SHP77 treated with DMSO at 0.1 percent for 48 hours (cell line): ENCODE measurements around the gene RHO.
"Not testable (repeated sequence)": the region's sequence is repeated elsewhere in the genome, so short reads cannot be mapped to it uniquely, and the experiment has no call there.

Experiments used
- DNase-seq: peaks from one replicate; lab custom pipeline; 2025; lab: John Stamatoyannopoulos, UW

Gene RHO

GRCh38 chr3:129543156-129543790, 14.8 kb downstream of the RHO start, which contains the start of gene H1-8:
Gene H1-8 (plus strand): TSS chr3:129543175. CDS start chr3:129543219, 44 bp downstream.
- no peak for DNase-seq

DNA sequence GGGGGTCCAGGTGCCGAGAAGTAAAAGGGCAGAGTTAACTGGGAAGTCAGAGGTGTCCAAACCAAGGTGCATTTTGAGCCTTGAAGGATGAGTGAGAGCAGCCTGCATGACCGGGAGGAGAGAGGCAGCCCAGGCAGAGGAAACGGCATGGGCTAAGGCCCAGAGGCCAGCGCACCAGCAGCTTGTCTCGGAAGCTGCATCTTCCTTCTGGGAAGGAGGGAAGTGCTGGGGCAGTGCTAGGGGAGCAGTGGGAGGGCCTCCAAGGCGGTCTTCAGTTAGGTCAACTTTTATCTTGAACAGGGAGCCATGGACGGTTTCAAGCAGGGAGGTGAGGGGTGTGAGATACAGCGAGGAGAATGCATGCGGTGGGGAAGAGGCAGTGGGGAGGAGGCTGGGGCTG, 15.6 kb downstream of the RHO start:
- no peak for DNase-seq

- DNase-seq: not testable (repeated sequence)
Measured at GRCh38 chr3:129545951-129546350, 17.5 kb downstream of the RHO start.

GRCh38 chr3:129547241-129547640, 18.8 kb downstream of the RHO start:
- DNase-seq: no peak

DNA sequence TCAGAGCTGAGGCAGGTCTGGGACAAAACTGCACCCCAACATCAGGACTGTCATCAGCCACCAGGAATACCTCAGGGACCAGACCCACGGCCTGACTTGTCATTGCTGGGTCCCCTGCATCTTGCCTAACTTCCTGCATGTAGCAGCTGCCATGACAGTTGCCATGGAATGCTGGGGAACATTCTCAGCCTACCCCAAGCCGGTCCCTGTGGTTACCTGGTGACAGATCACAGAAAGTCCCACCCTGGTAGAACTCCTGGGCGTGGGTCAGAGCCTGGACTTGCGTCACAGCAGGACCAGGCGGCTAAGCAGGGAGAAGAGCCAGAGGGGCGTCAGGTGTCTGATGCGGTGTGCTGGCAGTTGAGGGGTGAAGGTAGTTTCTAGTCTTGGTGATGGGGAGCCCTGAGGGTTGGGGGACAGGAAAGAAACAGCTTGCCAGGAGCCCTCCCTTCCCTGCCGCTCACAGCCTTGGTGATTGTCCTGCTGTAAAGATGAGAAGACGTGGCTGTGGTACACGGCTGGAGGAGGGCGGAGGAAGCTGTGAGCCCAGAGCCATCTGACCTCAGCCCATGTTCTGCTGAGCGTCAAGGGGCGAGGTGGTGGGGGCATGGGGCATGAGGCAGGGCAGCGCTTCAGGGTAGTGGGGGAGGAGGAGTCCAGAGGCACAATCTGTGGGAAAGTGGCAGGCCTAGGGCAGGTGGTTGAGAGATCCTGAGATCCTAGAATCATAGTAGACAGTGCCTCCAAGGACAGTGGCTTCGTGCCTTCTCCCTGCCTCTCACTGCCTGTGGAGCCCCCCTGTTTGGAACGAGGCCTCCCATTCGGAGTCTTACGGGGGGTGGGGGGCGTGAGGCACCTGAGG, 19.9 kb downstream of the RHO start:
- no peak for DNase-seq

DNA sequence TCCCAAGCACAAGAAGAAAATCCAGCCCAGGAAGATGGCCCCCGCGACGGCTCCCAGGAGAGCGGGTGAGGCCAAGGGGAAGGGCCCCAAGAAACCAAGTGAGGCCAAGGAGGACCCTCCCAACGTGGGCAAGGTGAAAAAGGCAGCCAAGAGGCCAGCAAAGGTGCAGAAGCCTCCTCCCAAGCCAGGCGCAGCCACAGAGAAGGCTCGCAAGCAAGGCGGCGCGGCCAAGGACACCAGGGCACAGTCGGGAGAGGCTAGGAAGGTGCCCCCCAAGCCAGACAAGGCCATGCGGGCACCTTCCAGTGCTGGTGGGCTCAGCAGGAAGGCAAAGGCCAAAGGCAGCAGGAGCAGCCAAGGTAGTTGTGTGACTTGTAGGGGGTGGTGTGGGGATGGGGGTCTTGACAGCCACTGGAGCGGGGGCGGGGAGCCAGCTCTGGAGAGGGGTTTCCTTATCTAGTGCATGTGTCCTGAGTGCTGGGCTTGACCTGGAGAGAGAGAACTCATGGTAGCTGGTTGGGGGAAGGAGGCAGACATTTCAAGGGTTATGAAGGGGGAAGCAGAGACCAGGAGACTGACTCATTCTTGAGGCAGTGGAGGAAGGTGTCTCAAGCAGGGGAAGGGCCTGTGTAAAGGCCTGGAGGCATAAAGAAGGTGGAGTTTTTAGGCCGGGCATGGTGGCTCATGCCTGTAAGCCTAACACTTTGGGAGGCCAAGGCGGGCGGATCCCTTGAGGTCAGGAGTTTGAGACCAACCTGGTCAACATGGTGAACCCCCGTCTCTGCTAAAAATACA, 20.8 kb downstream of the RHO start:
- no peak for DNase-seq

GRCh38 chr3:129549805-129550204, 21.4 kb downstream of the RHO start:
- DNase-seq: no peak

GRCh38 chr3:129552287-129553050, 24.0 kb downstream of the RHO start:
- DNase-seq: no peak

DNA sequence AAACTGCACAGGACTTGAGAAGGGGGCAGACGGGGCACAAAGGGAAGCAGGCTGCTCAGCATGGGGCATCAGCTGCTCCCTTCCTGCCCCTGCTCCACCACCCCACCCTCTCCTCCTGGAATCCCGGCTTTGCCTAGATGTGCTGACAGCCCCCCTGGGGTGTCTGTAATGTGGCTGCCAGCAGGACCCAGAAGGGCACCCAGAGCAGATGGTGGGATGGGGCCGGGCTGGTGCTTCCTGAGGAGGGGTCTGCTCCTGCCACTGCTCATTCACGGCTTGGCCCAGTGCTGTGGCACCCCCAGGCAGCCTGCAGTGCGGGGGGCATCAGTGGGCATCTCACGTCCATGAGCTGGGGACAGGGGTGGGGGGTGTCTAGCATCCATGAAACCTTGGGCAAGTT, 24.7 kb downstream of the RHO start:
- no peak for DNase-seq

DNA sequence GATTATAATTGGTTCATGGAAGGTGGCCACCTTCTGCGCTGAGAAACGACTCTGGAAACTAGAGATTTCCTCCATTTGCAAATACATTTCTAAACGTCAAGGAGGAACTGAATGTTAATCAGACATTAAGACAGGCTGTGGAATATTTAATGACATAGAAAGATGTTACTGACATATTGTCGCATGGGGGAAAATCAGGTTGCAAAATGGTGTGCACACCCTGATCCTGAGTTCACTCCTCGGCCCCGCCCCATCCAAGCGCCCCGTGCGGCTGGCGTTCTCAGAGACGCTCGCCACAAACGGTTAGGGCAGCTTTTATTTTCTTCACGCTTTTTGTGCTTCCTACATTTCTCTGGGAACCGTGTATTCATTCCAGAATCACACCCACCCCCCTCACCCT, 25.3 kb downstream of the RHO start:
- DNase-seq: no peak

GRCh38 chr3:129554356-129555152, 26.1 kb downstream of the RHO start:
- DNase-seq: no peak

GRCh38 chr3:129555153-129555550, 26.7 kb downstream of the RHO start:
- DNase-seq: no peak

DNA sequence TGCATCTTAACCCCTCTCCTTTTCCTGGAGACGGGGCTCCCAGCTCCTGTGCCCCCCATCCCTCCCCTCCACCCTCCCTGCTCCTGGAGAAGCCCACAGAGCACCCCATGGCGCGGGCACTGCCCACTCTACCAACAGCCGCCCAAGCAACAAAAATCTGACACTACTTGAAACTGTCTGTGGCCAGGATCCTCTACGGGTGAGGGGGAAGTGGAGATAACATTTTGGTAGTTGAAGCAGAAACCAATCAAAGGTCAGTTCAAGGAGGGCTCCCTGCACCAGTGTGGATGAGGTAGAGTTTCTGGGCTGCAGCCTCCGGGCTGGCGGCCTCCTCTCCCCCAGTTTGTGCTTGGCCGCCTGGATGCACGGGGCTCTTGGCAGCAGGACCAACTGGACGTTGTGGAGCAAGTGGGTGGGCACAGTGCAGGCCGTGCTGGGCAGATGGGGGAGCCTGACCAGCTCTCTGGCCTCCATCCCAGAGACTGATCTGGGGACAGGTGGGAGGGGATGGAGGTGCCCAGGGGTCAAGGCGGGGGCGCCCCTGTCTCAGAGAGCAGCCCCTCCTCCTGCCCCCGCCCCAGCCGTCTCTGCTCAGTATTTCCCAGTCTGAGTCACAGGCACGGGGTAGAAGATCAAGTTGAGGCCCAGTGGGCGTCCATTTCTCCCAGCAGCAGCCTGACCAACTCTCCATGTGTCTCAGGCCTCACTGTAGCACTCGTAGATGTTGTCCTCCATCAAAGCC, 27.3 kb downstream of the RHO start:
- DNase-seq: no peak

GRCh38 chr3:129556358-129556695, 27.9 kb downstream of the RHO start:
- no peak for DNase-seq

DNA sequence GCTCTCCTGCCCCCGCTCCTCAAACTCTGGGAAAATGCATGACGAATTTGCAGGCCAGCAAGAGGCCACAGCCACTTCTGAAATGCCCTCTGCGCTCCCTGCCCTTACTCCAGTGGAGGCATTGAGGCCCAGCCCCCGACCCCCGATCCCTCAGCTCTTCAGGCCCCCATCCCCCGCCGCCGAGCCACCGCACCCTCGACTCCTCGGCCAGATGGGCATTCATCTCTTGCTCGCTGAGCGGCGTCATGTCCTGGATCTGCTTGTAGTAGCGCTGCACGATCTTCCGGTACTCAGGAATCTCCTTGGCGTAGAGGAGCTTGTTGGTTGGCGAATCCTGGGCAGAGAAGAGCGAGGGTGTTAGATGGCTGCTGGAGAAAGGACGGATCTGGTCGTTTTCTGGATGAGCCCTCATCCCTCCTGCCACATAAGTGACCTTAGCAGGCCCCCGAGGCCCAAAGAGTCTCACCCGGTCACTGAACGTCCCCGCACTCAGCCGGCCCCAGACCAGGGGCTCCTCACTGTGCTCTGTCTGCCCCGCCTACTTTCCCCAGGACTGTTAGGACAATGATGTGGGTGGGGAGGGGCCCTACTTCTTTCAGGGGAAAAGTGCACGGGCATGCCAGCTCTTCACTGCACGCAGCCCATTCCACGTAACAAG, 28.6 kb downstream of the RHO start:
- no peak for DNase-seq

DNA sequence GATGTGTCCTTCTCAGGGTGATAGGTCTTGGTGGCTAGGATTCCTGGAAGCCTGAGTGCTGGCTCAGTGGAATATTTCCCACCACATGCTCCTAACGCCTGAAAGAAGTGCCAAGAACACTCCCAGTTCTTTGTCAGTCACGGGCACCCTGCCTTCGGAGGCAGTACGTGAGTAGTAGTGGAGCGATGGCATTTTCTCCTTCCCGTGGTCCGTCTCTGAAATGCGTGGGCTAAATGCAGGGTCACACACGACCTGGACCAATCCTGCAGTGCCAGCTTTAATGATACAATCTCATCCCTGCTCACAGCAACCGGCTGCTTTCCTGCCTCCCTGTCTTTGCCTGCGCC, 29.1 kb downstream of the RHO start:
- no peak for DNase-seq

- no peak for DNase-seq
Measured at GRCh38 chr3:129558081-129558771, 29.8 kb downstream of the RHO start.

DNA sequence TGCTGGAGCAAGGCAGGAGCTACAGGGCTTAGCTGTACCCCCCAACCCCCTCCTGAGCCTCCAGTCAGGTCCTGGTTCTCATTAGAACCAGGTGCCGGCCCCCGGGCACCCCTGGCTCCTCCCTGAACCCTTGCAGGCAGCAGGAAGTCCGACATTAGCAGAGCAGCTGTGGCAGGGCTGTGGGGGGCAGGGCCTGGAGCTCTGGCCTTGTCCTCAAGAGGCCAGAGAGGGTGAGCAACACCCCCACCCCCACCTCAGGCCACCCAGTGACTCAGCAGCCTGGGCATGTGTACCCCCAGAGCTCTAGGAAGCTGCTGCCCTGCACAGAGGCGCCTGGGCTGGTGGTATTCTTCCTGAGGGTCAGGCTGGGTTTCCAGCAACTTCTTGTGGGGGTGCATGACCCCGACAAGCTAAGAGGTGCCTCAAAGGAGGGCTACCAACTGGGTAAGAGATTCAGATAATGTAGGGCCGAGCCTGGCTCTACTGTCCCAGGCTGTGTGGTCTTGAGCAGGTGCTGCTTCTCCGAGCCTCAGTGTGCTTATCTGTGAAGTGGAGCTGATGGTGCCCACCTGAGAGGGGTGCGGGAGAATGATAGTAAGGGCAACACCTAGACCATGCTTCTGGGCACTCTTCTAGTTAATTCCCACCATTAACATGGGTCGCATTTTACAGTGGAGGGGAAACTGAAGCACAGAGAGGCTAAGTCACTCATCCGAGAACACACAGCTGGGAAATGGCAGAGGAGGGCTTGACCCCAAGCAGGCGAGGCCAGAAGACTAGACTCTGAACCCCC, 30.5 kb downstream of the RHO start:
- no peak for DNase-seq
